Measurements from ENCODE around the gene ZBTB7C.

- TF ChIP-seq CTCF (IDR thresholded peaks at IDR 0.05), result no peak
- TF ChIP-seq EP300 (IDR thresholded peaks at IDR 0.05), result no peak
- no peak for TF ChIP-seq POLR2A (IDR thresholded peaks at IDR 0.05)
These were observed 379.7 kb downstream of the ZBTB7C start for GRCh38 chr18:48029296-48029986.
